ENCODE results near the gene MAPK8. TPM values are rescaled to one million over a fixed set of nuclear protein-coding genes. Genes with fewer than 3 reads are reported as not detected.

The MAPK8 gene
- total RNA-seq, 2 experiments from 2014 or later = 29.1 to 40.5 TPM

DNA sequence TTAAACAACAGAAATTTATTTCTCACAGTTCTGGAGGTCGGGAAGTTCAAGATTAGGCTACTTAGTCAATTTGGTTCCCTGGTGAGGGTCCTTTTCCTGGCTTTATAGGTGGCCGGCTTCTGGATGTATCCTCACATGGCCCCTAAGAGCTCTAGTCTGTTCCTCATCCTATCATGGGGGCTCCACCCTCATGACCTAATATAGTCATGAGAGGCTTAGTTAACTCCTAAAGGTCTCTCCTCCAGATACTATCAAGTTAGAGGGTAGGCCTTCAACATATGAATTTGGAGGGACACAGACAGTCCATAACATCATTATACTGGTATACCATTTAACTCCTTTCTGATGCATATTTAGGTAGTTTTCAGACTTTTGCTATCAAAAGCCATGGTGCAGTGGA lies 7.6 kb downstream of the MAPK8 start:
- no peak overlapping the region for H3K4me2 ChIP-seq (ENCODE audit: low read length)
- no peak for DNase-seq (ENCODE audit: low spot score)
- peaks cover 3% of the 10 kb centered on the region; the same call in 1 of the 2 replicates for H4K20me1 ChIP-seq (ENCODE audit: insufficient read depth, low read length)
- H3K4me1 ChIP-seq (ENCODE audit: insufficient read depth, low read length, poor library complexity, severe bottlenecking) = peaks cover 8% of the 10 kb centered on the region
- H3K27ac ChIP-seq (ENCODE audit: low read depth, low read length, poor library complexity, severe bottlenecking) = no peak overlapping the region
- TF ChIP-seq CTCF (conservative IDR thresholded peaks at IDR 0.05; ENCODE audit: low read length) = no peak
- TF ChIP-seq EZH2phosphoT487 (IDR thresholded peaks at IDR 0.05; ENCODE audit: borderline replicate concordance, low read depth, low read length) = no peak
- ChIA-PET CTCF (ENCODE audit: unreplicated experiment) (no interaction called here), POLR2A (no interaction called here)
- no peak overlapping the region for H2AFZ ChIP-seq (ENCODE audit: low read length)
- H3K9me3 ChIP-seq (ENCODE audit: low read length) = no peaks in the 10 kb centered on the region
- no peaks in the 10 kb centered on the region for H3K9me2 ChIP-seq (ENCODE audit: insufficient read depth, low read length)
- peaks cover 18% of the 10 kb centered on the region; the same call in 1 of the 2 replicates for H3K79me2 ChIP-seq (ENCODE audit: insufficient read depth, low read depth, low read length)
- intact Hi-C loops (cut with micrococcal nuclease; ENCODE audit: unreplicated experiment) = no loop called here
- no TSS peak for BruUV-seq (replicated peaks)
- no peak overlapping the region for H3K4me3 ChIP-seq (ENCODE audit: low read depth, low read length, poor library complexity, severe bottlenecking)
- no peaks in the 10 kb centered on the region for H3K36me3 ChIP-seq (ENCODE audit: insufficient read depth, low read length)

DNA sequence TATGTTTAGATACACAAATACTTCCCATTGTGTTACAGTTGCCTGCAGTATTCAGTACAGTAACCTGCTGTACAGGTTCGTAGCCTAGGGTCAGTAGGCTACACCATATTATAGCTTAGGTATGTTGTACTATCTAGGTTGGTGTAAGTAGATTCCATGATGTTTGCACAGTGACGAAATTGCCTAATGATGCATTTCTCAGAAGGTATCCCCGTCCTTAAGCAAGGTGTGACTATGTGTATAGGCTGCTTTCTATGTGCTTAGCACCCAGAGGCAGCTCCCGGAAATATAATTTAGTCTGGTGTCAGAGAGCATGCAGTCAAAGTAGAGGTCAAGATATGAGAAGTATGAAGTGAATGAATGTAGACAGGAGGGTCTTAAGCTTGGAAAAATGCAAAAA lies 9.8 kb downstream of the MAPK8 start:
- Histone ChIP-seq H3K4me1 (ENCODE audit: insufficient read depth, low read length, poor library complexity, severe bottlenecking) (no peaks in the 10 kb centered on the region), H2AFZ (ENCODE audit: low read length) (no peak overlapping the region), H3K4me3 (ENCODE audit: low read depth, low read length, poor library complexity, severe bottlenecking) (no peak overlapping the region), H3K79me2 (ENCODE audit: insufficient read depth, low read depth, low read length) (peaks cover 5% of the 10 kb centered on the region; the same call in 1 of the 2 replicates), H3K9me3 (ENCODE audit: low read length) (no peaks in the 10 kb centered on the region), H3K36me3 (ENCODE audit: insufficient read depth, low read length) (no peaks in the 10 kb centered on the region), H3K9me2 (ENCODE audit: insufficient read depth, low read length) (no peaks in the 10 kb centered on the region), H3K4me2 (ENCODE audit: low read length) (no peak overlapping the region), H4K20me1 (ENCODE audit: insufficient read depth, low read length) (no peaks in the 10 kb centered on the region), H3K27ac (ENCODE audit: low read depth, low read length, poor library complexity, severe bottlenecking) (no peak overlapping the region)
- DNase-seq (ENCODE audit: low spot score) = no peak
- no TSS peak for BruUV-seq (replicated peaks)
- POLR2A ChIA-PET = no interaction called here
- intact Hi-C loops (cut with micrococcal nuclease; ENCODE audit: unreplicated experiment) = no loop called here
- CTCF ChIA-PET (ENCODE audit: unreplicated experiment) = no interaction called here
- TF ChIP-seq EZH2phosphoT487 (IDR thresholded peaks at IDR 0.05; ENCODE audit: borderline replicate concordance, low read depth, low read length) (no peak), CTCF (conservative IDR thresholded peaks at IDR 0.05; ENCODE audit: low read length) (no peak)

DNA sequence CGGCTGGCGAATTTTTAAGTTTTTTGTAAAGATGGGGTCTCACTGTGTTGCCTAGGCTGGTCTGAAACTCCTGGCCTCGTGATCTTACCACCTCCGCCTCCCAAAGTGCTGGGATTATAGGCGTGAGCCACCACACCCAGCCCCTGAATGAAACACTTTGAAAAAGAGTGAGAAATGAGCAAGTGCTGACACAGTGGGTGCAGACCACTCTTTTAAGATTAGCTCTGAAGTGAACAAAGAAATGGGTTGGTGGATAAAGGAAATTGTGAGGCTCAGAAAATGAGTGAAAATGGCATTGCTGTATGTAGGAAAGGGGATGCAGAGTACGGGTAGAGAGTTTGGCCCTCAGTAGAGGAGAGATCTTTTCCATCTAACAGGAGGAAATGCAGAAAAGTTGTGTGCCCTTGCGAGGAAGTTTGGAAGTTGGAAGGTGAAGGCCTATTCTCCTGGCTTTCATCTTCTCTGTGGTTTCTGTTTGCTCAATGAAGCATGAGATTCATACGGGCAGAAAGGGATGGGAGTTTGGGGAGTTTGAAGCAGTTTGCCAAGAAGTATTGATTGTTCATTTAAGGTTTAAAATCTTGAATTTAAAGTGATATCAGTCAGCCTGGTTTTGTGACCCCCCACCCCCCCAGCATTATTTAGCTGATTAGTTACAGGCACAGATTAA lies 11.0 kb downstream of the MAPK8 start:
- Histone ChIP-seq H3K79me2 (ENCODE audit: insufficient read depth, low read depth, low read length) (peaks cover 5% of the 10 kb centered on the region; the same call in 1 of the 2 replicates), H4K20me1 (ENCODE audit: insufficient read depth, low read length) (no peaks in the 10 kb centered on the region; the same call in 1 of the 2 replicates), H3K36me3 (ENCODE audit: insufficient read depth, low read length) (no peaks in the 10 kb centered on the region), H3K27ac (ENCODE audit: low read depth, low read length, poor library complexity, severe bottlenecking) (no peak overlapping the region), H3K4me1 (ENCODE audit: insufficient read depth, low read length, poor library complexity, severe bottlenecking) (no peaks in the 10 kb centered on the region), H3K4me2 (ENCODE audit: low read length) (no peak overlapping the region), H2AFZ (ENCODE audit: low read length) (no peak overlapping the region), H3K4me3 (ENCODE audit: low read depth, low read length, poor library complexity, severe bottlenecking) (no peak overlapping the region), H3K9me3 (ENCODE audit: low read length) (no peaks in the 10 kb centered on the region), H3K9me2 (ENCODE audit: insufficient read depth, low read length) (no peaks in the 10 kb centered on the region)
- no TSS peak for BruUV-seq (replicated peaks)
- DNase-seq (ENCODE audit: low spot score) = no peak
- ChIA-PET CTCF (ENCODE audit: unreplicated experiment) (no interaction called here), POLR2A (no interaction called here)
- no peak for TF ChIP-seq CTCF (conservative IDR thresholded peaks at IDR 0.05; ENCODE audit: low read length)
- no peak for TF ChIP-seq EZH2phosphoT487 (IDR thresholded peaks at IDR 0.05; ENCODE audit: borderline replicate concordance, low read depth, low read length)
- intact Hi-C loops (cut with micrococcal nuclease; ENCODE audit: unreplicated experiment) = no loop called here

All from OCI-LY7 (cell line).